ENCODE results near the gene ZSCAN22. TPM values are rescaled to one million over a fixed set of nuclear protein-coding genes. Genes with fewer than 3 reads are reported as not detected.
A peak's percentile ranks its signal among the peaks of the same experiment; 100 is the strongest.

ZSCAN22 gene
- total and polyA plus RNA-seq, 2 of the 4 experiments (the other 2 are of a cell fraction) = 2.2 to 2.5 TPM

DNA sequence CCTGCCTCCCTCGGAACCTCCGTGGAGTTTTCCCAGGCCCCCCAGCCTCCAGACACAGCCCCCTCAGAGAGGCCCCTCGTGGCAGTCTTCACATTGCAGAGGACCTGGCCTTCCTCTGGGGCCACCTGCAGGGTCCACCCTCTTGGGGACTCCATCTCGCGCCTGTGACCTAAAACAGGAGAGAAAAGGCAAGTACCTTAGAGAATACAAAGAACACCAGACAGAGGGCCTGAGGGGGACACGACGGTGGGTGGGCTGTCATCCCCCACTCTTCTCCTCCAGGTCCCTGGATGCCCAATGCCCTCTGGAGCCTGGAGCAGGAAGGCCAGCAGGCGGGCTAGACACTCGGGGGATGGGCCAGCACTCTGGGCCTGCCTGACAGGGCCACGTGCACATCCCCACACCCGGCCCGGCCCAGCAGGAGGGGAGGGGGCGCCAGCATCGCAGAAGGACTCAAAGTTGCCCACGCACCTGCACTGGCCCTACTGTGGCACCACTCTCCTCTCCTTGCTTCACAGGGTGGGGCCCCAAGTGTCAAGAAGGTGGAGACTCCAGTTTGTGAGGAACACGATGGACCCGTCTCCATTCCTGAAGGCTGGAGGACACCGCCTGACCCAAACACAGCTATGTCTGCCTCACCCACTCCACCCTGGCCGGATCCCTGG, 30.8 kb downstream of the ZSCAN22 start:
- intact Hi-C loops (cut with micrococcal nuclease) (no loop called here), in situ Hi-C loops (cut with MboI; ENCODE audit: low sequenced_read_pairs) (no loop called here), dilution Hi-C loops (cut with HindIII; ENCODE audit: low sequenced_read_pairs, unreplicated experiment) (no loop called here)
- Histone ChIP-seq H2BK5ac (ENCODE audit: low read depth, low read length, poor library complexity, severe bottlenecking) (no peak overlapping the region), H4K20me1 (ENCODE audit: insufficient read depth, low read length) (peaks cover 8% of the 10 kb centered on the region; the same call in 1 of the 2 replicates), H3K56ac (ENCODE audit: extremely low read depth, insufficient read depth, low read length) (no peak overlapping the region), H2BK120ac (ENCODE audit: low read depth, low read length) (no peak overlapping the region), H4K5ac (ENCODE audit: low read depth, low read length) (no peak overlapping the region), H2AK9ac (replicated peaks; ENCODE audit: low read depth, low read length, poor library complexity) (peak overlapping the region; percentile 15), H3K4me1 (ENCODE audit: control insufficient read depth, insufficient read depth, low read length) (peaks cover 11% of the 10 kb centered on the region), H3K9me1 (ENCODE audit: insufficient read depth, low read length) (peaks cover 8% of the 10 kb centered on the region), H3K9me3 (ENCODE audit: control insufficient read depth, insufficient read depth, low read length) (no peaks in the 10 kb centered on the region), H3K27ac (ENCODE audit: insufficient read depth, low read length) (no peak overlapping the region), H3K14ac (replicated peaks; ENCODE audit: low read depth, low read length) (no peak overlapping the region), H3K4me2 (ENCODE audit: low read depth, low read length) (no peak overlapping the region), H3K23ac (ENCODE audit: low read depth, low read length) (no peak overlapping the region), H2AK5ac (ENCODE audit: low read depth, low read length) (no peak overlapping the region), H4K91ac (ENCODE audit: insufficient read depth, low read depth, low read length) (no peak overlapping the region), H2BK20ac (ENCODE audit: low read depth, low read length) (no peak overlapping the region), H2AFZ (replicated peaks; ENCODE audit: low read length, poor library complexity) (no peak overlapping the region), H4K8ac (ENCODE audit: low read depth in 2 of 2, low read length in 2 of 2) (no peak overlapping the region), H3K27me3 (ENCODE audit: control insufficient read depth, insufficient read depth, low read length) (peaks cover 10% of the 10 kb centered on the region), H3K4ac (ENCODE audit: low read depth, low read length) (no peak overlapping the region), H3K4me3 (ENCODE audit: insufficient read depth, low read depth, low read length) (no peak overlapping the region), H2BK15ac (ENCODE audit: low read depth, low read length) (no peak overlapping the region), H3K18ac (ENCODE audit: low read depth, low read length) (no peak overlapping the region), H3K79me1 (ENCODE audit: low read depth in 1 of 2, low read length in 2 of 2) (peaks cover 0 to 5% of the 10 kb centered on the region in 2 experiments; a peak in 3 of 4 replicates), H3K36me3 (ENCODE audit: control insufficient read depth, insufficient read depth, low read length) (peaks cover 3% of the 10 kb centered on the region; the same call in 1 of the 2 replicates), H3K9ac (ENCODE audit: low read depth, low read length) (no peak overlapping the region)
- POLR2A ChIA-PET (ENCODE audit: unreplicated experiment) = no interaction called here
- TF ChIP-seq MAFK (IDR thresholded peaks at IDR 0.05; ENCODE audit: low read depth, low read length) (no peak), CHD1 (IDR thresholded peaks at IDR 0.05; ENCODE audit: low read depth, low read length) (no peak), CTCF (conservative IDR thresholded peaks at IDR 0.05; ENCODE audit: low read depth, low read length) (no peak), CEBPB (IDR thresholded peaks at IDR 0.05; ENCODE audit: low read depth, low read length) (no peak), RAD21 (IDR thresholded peaks at IDR 0.05; ENCODE audit: low read length) (no peak), BHLHE40 (IDR thresholded peaks at IDR 0.05; ENCODE audit: low read depth, low read length) (no peak), RFX5 (IDR thresholded peaks at IDR 0.05; ENCODE audit: low read depth, low read length) (no peak)
- DNase-seq (no peak), ATAC-seq (ENCODE audit: low read depth) (no peak)
- CTCF ChIA-PET = no interaction called here
- WGBS, 2 experiments (ENCODE audit: extremely low coverage in 2 of 2, insufficient read length in 1 of 2) = 60% methylated on average over 10 of the region's 19 CpGs; no CpG with 5 or more reads in 1 of the 2 experiments
- no TSS peak for BruUV-seq (replicated peaks)
